GM13977 (cell line): ENCODE measurements around the gene HIVEP3.

Experiments used
- DNase-seq: peaks from one replicate; pipeline ENCODE4 v3.0.0; 2012; ENCODE audit warnings: low spot score
- CTCF ChIP-seq: IDR thresholded peaks from 2 replicates; pipeline ENCODE4 v1.5.1; 2012; ENCODE audit warnings: mild to moderate bottlenecking, control low read depth; ENCODE audit not compliant: insufficient read depth; ENCODE audit errors: extremely low read depth, missing control alignments
- in situ Hi-C: fragments of 300-500 bp; cut with MboI; formaldehyde crosslinking; loops from one replicate; pipeline ENCODE4 v1.12.0; 2022; ENCODE audit warnings: low sequenced_read_pairs, low pct_unique_long_range_greater_than_20kb, mixed read lengths, inconsistent platforms; ENCODE audit not compliant: unreplicated experiment

Gene HIVEP3

GRCh38 chr1:41662765-41663437 is 255.8 kb downstream of the HIVEP3 start:
- no peak for TF ChIP-seq CTCF
- in situ Hi-C loops = no loop called here
- no peak for DNase-seq

- peak; percentile 94 for DNase-seq
- TF ChIP-seq CTCF = no peak
- in situ Hi-C loops = no loop called here
Measured at GRCh38 chr1:41662061-41662764, 256.5 kb downstream of the HIVEP3 start.

- no peak for TF ChIP-seq CTCF
- no peak for DNase-seq
- in situ Hi-C loops = no loop called here
Measured at GRCh38 chr1:41661428-41662060, 257.2 kb downstream of the HIVEP3 start.

GRCh38 chr1:41660570-41661427 is 257.9 kb downstream of the HIVEP3 start:
- TF ChIP-seq CTCF = no peak
- in situ Hi-C loops = no loop called here
- DNase-seq = no peak

- no peak for TF ChIP-seq CTCF
- no peak for DNase-seq
- in situ Hi-C loops = no loop called here
Measured at GRCh38 chr1:41659903-41660302, 258.8 kb downstream of the HIVEP3 start.

- in situ Hi-C loops = no loop called here
- TF ChIP-seq CTCF = no peak
- no peak for DNase-seq
Measured at GRCh38 chr1:41659159-41659495, 259.6 kb downstream of the HIVEP3 start.
